Fibroblast of peridontal ligament (primary cell): ENCODE data around the gene PTK7.

Source experiments
- DNase-seq: peaks from one replicate; pipeline ENCODE4 v3.0.0-alpha.2; 2010; ENCODE audit errors: extremely low read depth

Gene PTK7

GRCh38 chr6:43086022-43086658 lies 10.0 kb downstream of the PTK7 start:
- no peak for DNase-seq

DNA sequence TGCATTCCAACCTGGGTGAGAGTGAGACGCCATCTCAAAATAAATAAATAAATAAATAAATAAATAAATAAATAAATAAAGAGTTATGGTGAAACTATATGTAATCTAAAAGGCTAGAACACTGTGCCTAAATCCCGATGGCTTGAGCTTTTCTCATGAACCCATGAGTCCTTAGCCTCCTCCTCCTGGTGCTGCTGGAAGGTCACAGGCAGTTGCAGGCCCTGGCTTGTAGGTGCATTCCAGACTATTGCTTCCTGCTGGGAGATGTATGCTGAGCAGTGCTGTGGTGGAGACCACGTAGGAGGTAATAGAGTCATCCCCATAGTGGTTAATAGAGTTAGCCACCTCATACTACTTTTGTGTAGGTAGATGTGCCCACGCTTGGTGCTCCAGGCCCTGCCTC lies 12.5 kb downstream of the PTK7 start:
- DNase-seq = no peak

DNA sequence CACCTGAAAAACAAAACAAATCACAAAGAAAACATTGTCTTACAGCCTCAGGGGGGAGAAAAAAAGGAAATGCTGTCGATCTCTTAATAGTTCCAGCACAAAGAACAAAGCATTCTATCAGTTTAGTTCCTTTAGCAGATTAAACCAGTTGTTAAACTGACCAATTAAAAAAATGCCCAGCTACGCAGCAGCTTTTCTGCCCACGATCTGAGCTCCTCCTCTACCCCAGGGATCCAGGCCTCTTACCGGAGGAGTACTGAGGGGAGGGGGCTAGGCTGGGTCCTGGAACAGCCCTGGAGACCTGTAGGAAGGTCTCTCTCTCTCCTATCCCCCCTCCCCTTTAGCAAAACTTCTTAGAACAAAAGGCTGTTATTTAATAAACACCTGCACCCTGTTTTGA lies 13.4 kb downstream of the PTK7 start:
- DNase-seq = no peak

DNA sequence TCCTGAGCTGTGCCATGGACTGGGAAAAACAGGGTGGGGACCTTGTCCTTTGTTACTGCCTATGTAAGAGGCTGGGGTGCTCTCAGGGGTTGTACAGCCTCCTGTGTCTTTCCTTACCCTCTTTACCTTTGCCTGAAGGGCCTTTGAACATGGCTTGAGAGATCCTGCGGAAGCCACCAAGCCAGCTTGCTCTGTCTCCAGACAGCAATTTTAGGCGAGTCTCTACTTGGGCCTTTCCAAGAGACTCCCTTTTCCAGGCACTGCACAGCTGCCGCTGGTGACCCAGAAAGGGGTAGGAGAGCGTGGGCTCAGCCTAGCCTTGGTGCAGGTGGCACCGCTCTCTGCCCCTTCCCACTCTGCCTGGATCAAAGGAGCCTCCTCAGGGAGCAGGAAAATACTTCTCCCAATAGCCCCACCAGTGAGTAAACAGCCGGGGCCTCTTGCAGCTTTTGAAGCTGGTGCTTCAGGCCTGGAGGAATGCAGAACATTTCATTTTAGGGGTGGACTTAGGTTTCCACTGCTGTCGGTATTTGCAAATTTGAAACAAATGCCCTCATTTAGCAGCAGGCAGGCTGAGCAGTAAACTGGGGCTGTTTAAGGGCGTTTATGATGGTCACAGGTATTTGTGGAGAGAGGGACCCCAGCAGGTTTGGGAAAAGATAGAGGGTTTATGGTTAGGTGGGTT lies 13.9 kb downstream of the PTK7 start:
- DNase-seq = peak; percentile 66

DNA sequence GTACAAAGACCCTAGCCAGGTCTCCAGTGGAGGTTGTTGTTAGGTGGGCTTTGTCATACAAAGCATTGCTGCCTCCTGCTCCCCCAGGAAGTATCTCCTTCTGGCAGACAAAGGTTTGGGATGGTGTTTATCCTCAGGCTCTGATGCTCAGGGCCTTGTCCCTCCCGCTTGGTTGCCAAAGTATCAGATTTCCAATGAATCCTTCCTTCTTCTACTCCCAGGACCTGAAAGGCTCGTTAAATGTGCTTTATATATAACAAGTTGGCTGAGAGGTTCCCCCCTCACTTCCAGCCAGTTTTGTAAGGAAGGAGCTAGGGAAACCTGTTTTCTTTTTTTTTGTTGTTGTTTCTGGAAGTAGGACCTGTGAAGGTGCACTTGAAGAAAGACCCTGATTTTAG lies 14.4 kb downstream of the PTK7 start:
- DNase-seq = peak; percentile 35

DNA sequence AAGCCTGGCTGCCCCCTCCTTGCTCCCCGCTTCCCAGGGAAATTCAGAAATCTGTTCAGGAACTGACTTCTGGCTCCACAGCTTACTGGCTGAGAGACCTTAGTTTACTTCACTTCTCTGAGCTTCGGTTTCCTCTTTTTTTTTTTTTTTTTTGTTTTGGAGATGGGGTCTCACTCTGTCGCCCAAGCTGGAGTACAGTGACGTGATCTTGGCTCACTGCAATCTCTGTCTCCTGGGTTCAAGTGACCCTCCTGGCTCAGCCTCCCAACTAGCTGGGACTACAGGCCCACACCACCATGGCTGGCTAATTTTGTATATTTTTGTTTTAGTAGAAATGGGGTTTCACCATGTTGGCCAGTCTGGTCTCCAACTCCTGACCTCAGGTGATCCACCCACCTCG lies 14.9 kb downstream of the PTK7 start:
- DNase-seq = no peak

DNA sequence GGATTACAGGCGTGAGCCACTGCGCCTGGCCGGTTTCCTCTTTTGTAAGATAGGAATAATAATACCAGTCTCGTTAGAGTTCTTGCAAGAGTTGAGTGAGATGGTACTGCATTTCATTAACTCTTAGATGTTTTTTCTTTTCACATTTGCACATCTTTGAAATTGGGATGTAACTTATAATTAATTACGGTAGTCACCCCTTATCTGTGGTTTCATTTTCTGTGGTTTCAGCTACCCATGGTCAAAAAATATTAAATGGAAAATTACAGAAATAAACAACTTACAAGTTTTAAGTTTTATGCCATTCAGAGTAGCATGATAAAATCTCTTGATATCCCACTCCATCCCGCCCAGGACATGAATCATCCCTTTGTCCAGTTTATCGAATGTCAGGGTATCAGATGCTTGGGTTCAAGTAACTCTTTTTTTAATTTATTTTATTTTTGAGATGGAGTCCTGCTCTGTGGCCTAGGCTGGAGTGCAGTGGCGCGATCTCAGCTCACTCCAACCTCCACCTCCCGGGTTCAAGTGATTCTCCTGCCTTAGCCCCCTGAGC lies 15.4 kb downstream of the PTK7 start:
- no peak for DNase-seq

GRCh38 chr6:43092635-43093034 lies 16.5 kb downstream of the PTK7 start:
- no peak for DNase-seq

DNA sequence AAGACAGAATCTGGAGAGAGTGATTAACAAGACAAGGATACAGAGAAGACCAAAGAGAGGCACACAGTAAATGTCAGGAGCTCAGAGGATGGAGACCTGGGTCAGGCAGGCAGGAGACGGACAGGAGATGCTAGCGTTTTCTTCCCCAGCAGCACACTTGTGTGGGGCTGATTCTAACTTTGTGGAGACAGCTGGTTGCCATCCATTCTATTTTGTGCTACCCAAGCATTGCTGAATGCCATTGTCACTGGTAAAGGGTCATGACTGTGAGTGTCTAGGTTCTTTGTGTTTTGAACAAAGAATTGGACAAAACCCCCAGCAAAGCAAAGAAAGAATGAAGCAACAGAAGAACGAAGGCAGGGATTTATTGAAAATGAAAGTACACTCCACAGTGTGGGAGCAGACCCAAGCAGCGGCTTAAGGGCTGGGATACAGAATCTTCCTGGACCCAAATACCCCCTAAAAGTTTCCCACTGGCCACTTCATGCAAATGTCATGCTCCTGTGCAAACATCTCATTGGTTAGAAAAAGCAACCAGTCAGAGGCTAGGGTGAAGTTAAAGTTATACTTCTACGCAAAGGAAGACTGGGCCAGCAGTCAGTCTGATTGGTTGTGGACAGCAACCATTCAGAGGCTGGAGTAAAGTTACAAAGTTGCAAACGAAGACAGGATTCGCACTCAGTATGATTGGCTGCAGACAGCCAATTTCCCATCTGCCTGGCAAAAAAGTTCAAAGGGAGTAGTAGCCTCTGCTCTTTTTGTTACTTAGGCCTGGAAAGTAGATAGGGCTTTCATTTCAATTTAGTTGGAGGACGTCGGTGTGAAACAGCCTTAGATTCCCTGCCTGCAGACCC lies 17.5 kb downstream of the PTK7 start:
- peak; percentile 89 for DNase-seq

DNA sequence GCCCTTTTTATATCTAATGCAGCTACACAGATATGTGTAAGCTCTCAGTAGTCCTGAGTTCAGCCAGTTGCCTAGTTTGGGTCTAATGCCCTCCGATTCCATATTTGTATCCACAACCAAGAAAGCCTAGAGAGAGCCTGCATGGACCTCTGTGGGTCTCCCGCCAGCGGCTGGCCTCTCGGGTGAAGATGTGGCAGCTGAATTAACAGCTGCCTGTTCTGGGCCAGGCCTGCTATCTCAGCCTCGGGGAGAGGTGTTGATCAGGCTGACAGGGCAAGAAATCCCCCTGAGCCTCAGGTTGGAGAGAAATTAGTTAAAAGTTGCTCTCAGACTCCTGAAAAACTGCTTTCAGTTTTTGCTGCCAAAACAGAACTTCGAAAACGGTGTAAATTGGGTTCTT lies 19.8 kb downstream of the PTK7 start:
- no peak for DNase-seq

DNA sequence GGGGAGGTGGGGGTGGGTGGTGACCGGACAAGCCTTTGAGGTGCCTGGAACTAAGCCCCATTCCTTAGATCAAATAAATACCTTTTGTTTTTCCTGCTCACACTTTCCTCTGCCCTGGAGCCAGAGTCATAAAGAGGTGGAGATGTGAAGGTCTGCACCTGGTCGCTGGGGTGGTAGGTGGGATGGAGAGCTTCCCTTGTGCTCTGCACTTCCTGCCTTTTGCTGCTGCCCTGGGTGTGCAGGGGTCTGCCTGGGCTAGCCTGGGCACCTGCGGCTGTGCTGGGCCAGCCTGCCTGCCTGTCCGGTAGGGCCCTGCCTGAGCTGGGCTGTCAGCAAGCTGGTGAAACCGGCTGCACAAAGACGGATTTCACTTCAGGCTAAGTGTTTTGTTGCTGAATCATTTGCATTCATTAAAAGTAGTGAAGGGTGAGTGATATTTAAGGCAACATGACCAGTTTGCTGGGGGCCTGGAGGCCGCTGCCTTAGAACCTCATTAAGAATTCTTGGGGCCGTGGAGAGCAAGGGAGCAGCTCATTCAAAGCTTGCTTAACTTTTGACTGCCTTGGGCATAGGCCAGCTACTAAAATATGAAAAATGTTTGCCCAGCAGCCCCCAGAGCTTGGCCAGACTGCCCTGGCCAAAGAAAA lies 20.5 kb downstream of the PTK7 start:
- peak; percentile 94 for DNase-seq

GRCh38 chr6:43097098-43097489 lies 21.0 kb downstream of the PTK7 start:
- no peak for DNase-seq

- DNase-seq = no peak
These were observed 21.4 kb downstream of the PTK7 start for GRCh38 chr6:43097502-43097901.

DNA sequence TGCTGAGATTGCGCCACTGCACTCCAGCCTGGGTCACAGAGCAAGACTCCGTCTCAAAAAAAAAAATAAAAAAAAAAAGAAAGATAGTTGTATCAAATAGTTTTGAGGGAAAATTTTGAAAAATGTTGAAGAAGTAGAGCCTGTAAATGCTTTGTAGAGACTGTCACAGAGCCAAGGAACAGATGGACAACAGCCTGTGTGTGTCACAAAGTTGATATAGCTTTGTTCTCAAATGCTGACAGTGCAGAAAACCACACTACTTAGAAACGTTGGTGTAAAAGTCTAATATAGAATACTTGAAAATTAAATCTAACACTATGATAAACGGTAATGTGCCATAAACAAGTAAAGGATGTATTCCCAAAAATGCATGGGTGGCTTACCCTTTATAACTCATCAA lies 25.4 kb downstream of the PTK7 start:
- DNase-seq = no peak

- DNase-seq = no peak
These were observed 27.3 kb downstream of the PTK7 start for GRCh38 chr6:43103253-43103876.

DNA sequence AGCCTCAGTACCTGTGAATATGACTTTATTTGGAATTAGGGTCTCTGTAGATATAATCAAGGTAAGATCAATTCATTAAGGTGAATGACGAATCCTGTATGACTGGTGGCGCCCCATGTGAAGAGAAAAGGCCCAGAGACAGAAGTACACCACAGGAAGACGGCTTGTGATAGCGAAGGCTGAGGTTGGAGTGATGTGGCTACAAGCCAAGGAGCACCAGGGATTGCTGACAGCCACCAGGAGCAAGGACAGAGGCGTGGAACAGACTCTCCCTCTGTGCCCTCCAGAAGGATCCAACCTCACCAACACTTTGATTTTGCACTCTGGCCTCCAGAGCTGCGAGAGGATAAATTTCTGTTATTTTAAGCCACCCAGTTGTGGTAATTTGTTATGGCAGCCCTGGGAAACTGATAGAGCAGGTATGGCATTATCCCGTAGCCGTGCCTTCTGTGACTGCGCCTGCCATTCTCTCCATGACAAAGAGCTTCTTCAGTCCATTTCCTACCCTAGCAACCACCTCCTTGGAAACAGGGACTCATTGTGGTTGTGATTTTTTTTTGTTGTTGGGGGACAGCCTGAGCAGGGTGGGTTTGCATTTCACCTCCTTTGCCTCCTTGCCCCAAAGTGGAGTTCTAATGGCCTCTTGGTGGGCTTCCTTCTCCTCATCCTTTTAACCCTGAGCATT lies 29.6 kb downstream of the PTK7 start:
- no peak for DNase-seq

DNA sequence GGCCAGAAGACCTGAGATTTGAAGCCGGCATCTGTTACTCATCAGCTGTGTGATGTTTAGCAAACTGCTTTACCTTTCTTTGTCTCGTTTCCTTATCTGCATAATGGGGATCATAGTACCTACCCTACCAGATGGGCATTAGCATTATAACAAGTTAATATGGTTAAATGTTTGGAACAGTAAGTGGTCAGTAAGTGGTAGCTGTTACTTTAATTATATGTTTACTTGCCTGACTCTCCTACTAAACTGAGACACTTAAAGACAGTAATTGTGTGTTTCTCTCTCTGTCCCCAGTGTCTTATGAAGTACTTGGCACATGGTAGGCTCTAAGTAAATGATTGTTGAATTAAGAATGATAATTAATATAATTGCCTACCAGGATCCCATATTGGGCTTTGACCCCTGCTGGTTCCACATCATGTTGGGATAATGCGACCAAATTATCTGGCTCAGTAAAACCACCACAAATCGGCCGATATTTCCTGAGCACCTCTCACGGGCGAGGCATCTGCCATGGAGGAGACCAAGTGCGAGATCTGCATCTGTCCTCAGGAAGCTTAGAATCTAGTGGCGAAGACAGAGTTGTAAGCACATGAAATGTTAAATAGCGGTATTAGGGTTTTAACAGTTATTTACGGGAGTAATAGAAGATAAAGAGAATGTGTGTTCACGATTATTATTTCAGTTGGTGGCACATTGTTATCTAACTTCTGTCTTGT lies 31.4 kb downstream of the PTK7 start:
- DNase-seq = no peak

DNA sequence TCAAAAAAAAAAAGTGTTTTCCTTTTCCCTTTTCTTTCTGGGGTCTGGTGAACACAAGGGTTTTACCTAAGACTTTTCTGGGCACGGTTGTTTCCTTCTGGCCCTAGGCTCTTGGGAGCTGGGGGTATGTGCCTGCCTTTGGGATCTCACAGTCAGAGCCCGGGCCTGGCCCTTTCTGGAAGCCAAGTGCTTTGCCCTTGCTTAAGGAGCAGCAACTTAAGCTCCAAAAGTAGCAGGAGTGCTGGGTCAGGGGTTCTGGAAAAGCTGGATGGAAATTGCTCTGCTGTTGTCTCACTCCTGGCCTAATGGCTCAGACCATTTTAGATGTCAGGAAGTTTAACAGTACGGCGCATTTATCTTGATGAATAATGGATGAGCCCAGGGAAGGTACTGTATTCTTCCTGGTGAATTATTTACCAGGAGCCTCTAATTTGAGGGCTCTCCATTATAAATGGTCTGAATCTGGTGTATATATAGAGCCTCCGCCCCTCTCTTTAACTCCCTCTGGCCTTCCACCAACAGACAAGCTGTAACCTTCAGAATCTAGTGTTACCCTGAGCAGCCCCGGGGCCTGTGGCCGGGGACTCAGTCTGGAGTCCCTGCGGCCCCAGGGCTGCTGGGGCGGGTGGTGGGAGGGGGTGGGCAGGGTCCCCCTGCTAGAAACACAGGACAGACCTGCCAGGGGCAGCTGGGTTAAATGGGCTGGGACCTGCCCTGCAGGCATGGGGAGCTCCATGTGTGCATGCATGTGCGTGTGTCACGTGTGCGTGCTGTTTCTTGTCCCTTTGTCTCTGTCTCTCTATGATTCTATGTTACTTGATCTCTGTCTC lies 37.5 kb downstream of the PTK7 start:
- no peak for DNase-seq

GRCh38 chr6:43115365-43115764 lies 39.3 kb downstream of the PTK7 start:
- DNase-seq = no peak
